Stimulated activated CD4-positive, alpha-beta T cell treated with anti-CD3 and anti-CD28 coated beads, Interleukin-2, amount 100 ng/mL, for 24 hours (primary cell): ENCODE measurements around the gene TEX261.

Experiments used
- DNase-seq, 2 donors: peaks; one replicate each; pipeline ENCODE4 v3.0.0-alpha.2; 2020

Gene TEX261

DNA sequence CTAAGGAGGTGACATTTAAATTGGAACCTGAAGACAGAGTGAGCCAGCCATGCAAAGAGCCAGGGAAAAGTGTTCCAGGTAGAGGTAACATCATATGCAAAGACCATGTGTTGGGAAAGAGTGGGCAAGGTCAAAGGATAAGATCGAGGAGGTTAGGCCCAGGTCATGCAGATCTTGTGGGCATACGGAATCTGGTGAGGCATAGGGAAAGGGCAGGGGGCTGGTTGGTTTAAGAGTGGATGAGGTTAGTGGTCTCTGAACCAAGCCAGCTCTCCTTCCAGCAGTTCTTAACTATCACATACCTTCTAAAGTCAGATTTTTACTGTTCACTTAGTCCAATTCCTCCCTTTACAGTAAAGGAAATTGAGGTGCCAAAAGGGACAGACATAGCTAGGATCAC, 13.3 kb downstream of the TEX261 start:
- no peak for DNase-seq

DNA sequence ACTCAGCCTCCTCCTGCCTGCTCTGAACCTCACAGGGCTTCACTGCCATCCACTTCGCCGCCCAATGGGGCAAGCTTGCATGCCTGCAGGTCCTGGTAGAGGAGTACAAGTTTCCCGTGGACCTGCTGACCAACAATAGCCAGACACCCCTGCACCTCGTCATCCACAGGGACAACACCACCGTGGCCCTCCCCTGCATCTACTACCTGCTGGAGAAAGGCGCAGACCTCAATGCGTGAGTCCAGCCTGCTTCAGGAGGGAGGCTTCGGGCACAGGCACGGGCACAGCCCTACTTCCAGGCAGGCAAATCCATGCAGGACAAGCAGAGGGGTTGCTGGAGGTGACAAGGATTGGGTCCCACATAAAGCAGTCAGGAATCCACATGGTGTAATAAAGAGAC, 15.0 kb downstream of the TEX261 start:
- no peak for DNase-seq

- DNase-seq: no peak
Measured at GRCh38 chr2:70979180-70979488, 15.5 kb downstream of the TEX261 start.

DNA sequence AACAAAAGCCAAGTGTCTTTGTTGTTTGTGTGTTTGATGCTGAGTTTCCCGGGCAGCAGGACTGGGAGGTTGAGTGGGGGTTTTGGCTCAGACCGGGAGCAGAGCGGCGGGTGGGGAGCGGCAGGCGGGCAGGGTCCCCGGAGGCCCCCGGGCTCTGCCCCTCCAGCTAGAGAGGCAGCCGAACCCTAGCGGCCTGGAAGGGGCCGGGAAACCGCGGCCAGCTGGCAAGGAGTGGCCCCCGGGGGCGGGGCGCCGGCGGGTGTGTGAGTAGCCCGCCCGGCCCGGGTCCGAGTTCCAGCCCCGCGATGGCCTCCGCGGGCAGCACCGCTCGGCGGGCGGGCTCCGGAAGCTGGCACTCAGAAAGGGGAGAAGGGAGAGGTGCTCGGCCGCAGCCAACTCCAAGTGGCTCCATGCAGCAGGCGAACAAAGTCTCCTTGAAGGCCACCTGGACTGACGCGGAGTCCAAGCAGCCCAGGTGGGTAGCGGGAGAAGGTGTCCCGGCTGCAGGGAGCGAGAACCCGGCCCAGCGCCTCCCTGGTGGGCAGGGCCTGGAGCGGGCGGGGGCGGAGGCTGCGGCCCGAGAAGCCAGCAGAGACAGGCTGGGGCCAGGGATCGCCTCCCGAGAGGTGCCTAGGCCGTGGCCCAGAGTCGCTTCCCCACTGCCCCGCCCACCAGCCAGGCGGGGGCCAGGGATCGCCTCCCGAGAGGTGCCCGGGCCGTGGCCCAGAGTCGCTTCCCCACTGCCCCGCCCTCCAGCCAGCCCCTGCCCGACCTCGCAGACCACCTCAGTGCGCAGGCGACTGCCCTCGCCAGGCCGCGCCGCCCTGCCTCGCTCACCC, 16.1 kb downstream of the TEX261 start, which contains the start of gene ANKRD53:
Gene ANKRD53 (plus strand): TSS at position 290 of the 839 bp plus-strand sequence. CDS start 16 bp downstream, at position 306.
- DNase-seq: peak; percentile 18 to 34

DNA sequence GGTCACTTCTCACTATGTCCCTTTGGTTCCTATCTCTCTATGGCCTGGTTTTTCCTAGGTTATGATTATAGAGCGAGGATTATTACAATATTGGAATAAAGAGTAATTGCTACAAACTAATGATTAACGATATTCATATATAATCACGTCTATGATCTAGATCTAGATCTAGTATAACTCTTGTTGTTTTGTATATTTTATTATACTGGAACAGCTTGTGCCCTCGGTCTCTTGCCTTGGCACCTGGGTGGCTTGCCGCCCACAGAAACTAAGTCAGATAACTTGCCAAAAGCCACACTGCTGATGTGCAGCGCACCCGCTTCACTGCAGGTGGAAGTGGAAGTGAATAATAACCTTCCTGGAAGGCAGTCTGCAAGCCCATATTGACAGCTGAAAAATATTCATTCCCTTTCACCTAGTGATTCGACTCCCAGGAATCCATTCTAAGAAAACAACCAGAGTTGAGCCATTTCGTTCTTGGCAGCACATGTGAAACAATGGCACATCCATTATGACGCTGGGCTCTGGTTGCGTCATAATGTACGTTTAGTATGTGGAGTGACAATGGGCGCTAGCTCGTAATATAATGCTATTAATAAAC, 17.0 kb downstream of the TEX261 start:
- peak; percentile 22 to 27 for DNase-seq

GRCh38 chr2:70975237-70975636, 19.4 kb downstream of the TEX261 start:
- no peak for DNase-seq

GRCh38 chr2:70974592-70974991, 20.1 kb downstream of the TEX261 start:
- DNase-seq: no peak

DNA sequence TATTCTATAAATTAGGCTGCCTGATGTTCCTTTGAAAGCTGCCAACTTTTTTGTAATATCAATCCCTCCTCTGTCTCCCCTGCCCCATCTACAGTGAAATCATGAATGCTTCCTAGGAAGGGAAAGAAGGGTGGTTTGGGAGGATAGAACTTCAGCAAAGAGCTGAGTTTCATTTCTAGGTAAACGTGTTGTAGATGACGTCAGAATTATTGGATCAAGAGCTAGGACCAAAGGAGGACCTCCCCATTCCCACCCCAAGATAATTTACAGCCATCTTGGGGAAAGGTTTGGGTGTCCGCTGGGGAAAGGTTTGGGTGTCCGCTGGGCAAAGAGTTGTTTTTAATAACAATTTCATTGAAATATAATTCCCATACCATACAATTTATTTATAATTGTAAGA, 27.5 kb downstream of the TEX261 start:
- no peak for DNase-seq

- peak in 1 of 2 donors; percentile 5 for DNase-seq
Measured at GRCh38 chr2:70966681-70967080, 28.0 kb downstream of the TEX261 start.

GRCh38 chr2:70965506-70965905, 29.2 kb downstream of the TEX261 start:
- peak in 1 of 2 donors; percentile 13 for DNase-seq

DNA sequence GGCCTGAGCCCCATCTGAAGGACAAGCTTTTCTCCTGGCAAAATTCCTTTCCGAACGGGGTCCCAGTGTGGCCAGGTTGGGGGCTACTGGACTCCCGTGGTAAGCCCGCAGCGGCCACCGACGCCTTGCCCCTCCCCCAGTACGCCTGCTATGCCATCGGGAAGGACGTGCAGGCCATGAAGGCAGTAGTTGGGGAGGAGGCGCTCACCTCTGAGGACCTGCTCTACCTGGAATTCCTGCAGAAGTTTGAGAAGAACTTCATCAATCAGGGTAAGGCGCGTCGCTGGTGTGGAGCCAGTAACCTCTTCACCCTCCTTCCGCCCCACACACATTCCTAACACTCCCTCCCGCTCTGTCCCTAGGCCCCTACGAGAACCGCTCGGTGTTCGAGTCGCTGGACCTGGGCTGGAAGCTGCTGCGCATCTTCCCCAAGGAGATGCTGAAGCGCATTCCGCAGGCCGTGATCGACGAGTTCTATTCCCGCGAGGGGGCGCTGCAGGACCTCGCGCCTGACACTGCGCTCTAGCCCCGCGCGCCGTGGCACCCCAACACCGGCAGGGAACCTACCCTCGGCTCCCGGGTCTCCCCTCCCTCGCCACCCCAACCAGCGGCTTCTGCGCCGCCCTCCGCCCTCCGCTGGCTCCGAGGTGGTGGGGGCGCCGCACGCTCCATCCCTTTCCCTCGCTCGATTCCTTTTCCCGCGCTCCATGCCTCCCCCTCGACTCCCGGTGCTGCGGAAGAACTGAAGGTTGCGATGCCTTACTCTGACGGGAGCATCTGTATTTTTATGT, 29.9 kb downstream of the TEX261 start:
- DNase-seq: peak; percentile 88 to 90

GRCh38 chr2:70964133-70964532, 30.5 kb downstream of the TEX261 start:
- no peak for DNase-seq

DNA sequence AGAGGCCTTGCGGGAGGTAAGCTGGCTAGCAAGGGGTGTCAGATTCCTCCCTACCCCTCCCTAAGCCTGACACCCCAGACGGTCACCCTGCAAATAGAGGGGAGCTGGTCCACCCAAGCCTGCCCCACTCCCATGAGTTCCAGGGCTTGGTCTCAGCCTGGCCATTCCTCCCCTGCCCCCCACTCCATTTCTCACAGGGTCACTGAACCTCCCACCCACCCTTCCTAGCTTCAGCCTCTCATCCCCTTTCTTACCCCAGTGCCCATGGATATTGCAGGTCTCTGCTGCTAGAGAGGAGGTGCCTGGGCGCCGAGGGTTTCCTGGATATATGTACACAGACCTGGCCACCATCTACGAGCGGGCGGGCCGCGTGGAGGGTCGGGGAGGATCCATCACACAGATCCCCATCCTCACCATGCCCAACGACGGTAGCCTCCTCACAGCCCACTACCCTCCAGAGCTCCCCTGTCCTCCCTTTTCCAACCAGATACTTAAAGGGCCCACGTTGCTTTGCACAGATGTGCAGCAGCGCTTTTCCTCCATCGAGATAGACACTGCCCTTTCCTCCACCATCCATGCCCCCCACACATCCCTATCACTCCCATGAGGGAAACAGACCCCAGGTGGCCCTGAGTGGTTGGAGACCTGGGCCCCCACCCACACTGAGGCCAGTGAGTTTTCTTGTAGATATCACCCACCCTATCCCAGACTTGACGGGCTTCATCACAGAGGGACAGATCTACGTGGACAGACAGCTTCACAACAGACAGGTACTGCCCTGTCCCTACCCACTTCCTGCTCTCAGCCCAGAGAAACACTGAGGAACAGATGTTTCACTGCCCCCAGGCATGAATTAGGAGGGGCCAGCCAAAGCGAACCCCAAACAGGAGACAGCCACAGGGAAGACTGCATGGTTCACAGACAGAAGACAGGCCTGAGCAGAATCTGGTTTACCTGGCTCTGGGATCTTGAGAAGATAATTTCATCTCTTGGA, 31.5 kb downstream of the TEX261 start:
- peak in 1 of 2 donors; percentile 12 for DNase-seq

GRCh38 chr2:70962211-70962884, 32.3 kb downstream of the TEX261 start:
- peak in 1 of 2 donors; percentile 9 for DNase-seq

DNA sequence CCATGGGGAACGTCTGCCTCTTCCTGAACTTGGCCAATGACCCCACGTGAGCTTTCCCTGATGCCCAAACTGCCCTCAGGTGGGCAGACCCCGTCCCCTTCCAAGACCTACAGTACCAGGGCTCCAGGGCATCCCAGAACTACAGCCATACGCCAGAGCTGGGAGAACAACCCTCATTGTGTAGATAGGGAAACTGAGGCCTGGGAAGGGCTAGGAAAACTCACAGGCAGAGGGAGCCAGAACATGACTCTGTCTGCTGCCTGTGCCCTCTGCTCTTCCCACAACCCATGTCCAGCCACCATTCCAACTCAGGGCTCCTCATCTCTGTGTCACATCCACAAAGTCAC, 33.1 kb downstream of the TEX261 start:
- DNase-seq: no peak

DNA sequence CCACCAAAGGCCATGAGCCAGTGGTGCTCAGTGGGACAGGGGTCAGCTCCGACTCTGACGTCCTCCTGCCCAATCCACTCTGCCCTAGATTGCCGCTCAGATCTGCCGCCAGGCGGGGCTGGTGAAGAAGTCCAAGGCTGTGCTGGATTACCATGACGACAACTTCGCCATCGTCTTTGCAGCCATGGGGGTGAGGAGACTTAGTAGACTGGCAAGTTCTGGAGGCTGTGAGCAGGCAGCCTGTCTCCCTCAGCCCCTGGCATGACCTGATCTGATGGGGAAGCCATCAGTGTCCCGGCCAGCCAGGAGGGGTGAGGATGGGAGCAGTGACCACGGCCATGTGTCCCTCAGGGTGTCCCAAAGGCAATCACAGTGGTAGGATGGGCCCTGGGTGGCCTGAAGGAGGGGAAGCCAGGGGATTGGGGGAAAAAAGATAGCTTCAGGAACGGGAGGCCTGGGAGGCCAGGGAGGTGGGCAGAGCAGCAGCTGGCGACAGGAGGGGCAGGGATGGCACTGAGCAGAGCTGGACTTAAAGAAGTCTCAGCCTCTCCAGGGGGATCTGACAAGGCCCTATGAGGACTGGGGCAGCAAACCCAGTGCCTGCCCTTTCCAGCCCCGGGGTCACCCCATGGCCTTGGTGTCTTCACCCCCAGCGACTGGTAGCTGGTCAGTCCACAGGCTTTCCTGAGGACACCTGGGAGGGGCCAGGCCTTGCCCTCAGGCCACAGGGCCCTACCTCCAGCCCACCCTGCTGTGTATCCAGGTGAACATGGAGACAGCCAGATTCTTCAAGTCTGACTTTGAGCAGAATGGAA, 33.6 kb downstream of the TEX261 start:
- peak in 1 of 2 donors; percentile 15 for DNase-seq

- peak in 1 of 2 donors; percentile 16 for DNase-seq
Measured at GRCh38 chr2:70959851-70960832, 34.5 kb downstream of the TEX261 start.

- peak in 1 of 2 donors; percentile 4 for DNase-seq
Measured at GRCh38 chr2:70959271-70959761, 35.4 kb downstream of the TEX261 start.

DNA sequence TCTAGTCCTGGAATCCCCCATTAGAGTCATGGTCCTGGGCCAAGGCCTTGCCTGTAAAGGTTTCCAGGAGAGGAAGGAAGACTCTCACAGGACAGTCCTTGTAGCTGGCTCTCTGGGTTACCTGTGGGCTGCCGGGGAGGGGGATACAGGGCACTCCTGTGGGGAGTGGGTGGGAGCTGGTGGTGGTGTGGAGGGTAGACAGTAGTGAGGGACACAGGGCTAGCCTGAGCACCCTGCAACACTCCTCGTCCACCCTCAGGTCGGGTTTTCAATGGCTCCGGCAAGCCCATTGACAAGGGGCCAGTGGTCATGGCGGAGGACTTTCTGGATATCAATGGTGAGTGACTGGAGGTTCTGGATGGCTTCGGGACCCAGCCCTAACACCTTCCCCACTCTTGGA, 35.9 kb downstream of the TEX261 start:
- DNase-seq: peak in 1 of 2 donors; percentile 15
